GM21390 (cell line): Measurements from ENCODE around the gene RHOC.
"Not testable (repeated sequence)": the region's sequence is repeated elsewhere in the genome, so short reads cannot be mapped to it uniquely, and the experiment has no call there.

ENCODE experiments used
- ATAC-seq: cut with Tn5 transposase; IDR thresholded peaks from one replicate; pipeline ENCODE4 v1.9.1; 2021; ENCODE audit not compliant: unreplicated experiment

Gene RHOC

DNA sequence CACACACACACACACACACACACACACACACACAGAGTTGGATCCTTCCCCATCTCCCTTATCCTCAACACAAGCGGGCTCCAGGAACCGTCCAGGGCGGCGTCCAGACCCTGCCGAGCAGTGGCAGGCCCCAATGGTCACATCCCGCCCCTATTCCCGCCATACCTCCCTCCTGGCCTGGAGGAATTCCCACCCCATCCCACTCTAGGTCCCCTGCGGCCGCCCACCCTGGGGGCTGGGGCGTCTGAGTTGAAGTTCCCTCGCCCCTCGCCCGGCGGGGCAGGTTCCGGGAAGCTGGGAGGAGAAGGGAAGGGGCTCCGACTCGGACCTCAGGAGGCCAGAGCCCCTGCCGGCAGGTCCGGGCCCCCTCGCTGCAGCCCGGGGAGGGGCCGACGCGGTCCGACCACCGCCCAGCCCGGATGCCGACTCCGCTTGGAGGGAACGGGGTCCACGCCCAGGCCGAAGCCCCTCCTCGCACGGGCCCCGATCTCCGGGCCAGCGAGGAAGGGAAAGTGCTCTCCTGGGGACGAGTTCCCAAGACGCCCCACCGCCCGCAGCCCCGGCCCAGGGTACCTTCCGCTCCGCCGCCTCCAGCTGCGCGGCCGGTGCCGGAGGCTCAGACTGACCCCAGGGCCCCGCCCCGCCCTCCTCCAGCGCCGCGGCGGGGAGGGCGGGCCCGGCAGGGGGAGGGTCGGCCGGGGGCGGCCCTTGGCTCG, at the start of gene RHOC:
RHOC (minus strand) TSS at position 623 of the 716 bp plus-strand sequence. CDS start 3,328 bp downstream, outside the sequence.
- ATAC-seq, result peak; percentile 67

DNA sequence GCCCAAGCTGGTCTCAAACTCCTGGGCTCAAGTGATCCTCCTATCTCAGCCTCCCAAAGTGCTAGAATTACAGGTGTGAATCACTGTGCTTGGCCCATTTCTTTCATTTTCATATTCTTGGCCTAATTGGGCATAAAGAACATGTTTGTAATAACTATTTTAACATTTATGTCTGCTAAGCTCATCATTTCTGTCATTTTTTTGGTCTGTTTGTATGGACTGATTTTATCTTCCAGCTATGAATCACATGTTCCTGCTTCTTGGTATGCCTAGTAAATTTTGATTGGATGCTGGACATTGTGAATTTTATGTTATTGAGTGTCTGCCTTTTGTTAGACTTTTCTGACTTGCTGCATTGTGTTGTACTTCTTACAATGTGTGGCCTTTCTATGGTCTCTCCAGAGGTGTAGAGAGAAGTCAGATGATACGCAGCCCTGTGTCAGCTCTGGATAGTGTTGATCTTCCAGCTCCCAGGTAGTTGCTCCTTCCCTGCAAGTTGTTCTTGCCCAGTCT, 47.2 kb upstream of the RHOC start:
- no peak for ATAC-seq

DNA sequence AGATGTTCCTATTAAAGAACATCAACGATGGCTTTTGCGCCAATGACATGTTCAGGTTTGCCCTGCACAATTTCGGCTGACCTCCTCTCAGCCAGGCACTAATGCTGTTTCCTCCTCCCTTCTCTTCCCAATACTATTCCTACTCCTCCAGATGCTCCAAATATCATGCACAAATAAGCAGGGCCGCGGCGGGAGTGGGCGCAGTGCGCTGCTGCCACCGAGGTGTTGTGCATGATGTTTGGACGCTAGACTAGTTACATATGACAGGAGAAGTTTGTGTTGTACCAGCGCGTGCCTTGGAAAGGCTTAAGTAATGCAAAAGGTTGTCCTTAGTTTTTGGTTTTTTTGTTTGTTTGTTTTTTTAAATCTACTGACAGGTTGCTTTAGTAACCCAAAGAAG, 41.5 kb upstream of the RHOC start:
- no peak for ATAC-seq

DNA sequence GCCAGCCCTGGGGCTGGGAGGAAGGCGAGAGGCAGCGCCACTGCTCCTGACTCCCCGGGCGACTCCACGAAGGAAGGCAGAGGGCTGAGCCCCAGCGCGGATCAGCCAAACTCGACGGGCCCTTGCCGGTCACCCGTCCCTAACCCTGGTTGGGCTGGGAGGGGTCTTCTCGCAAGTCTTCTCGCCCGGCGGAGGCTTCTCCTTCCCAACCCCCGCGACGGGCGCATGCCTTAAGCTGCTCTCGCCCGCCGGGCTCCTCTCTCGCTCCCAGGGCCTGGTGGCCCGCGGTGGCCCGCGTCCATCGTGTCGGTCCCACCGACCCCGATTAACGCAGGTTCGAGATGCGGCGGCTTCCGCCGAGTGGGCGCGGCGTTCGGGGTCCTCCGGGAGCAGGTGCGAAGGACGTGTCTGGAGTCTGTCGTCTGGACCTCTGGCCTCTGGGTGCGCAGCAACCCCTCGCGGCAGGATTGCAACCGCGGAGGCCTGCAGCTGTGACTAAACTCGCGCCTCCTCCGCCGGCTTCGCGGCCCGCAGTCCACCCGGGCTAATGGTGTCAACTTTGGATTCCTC, 37.2 kb upstream of the RHOC start:
- no peak for ATAC-seq

DNA sequence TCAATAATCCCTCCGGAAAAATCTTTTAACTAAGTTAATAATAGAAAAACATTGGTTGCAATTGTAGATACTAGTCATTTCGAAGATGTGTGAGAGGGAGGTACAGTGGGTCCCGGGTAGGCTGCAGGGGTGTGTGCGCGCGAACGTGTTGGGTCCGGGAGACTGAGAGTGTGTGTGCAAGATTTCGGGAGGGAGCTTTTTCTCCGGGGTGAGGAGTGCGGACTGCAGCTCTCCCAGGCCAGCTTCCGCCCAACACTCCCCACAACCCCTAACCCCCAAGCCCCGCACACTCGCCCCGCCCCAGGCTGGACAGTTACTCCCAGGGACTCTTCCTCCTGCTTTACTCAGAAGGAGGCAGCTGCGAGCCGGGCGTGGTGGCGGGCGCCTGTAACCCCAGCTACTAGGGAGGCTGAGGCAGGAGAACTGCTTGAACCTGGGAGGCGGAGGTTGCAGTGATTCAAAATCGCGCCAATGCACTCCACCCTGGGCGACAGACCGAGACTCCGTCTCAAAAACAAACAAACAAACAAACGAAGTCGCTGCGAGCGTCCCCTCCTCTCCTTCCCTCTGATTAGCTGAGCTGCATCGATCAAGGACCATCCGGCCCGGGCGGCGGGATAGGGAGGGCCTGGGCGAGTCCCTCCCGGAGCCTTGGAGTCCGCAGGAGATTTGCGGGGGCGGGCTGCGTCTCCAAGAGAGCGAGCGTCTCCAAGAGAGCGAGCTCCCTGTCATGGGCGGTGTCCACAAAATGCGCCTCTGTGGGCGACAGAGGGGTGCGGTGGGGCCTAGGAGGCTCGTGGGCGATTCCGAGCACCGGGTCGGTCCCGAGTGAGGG, 36.5 kb upstream of the RHOC start:
- no peak for ATAC-seq

DNA sequence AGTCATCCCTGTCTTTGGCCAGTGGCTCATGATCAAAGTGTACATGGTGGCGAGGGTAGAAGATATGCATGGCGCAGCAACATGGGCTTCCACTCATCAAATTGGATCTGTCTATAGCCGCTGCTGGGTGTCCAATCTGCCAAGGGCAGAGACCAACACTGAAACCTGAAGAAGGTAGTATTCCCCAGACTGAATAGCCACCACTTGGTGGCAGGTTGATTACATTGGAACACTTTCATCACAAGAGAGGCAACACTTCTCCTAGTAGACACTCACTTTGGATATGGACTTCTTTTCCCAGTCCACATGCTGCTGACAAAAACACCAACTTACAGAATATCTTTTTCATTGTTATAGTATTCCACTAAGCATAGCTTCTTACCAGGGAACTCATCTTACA, 30.6 kb upstream of the RHOC start:
- ATAC-seq, result no peak

DNA sequence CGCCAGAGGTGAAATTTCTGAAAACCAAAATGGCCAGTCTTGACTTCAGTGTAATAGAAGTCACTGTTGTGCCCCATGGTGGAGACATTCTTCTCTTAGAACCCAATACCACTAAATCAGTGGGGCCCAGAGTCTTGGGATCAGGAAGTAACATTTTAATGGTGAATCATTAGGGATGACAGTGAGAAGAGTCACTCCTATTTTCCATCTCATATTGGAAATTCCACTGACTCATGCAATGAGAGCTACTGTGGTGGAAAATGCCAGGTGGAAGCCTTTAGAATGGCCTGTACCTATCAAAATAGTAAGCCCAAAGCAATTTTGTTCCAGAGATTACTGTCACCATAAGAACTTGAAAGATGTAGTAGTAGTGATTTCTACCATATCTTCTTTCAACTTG, 28.8 kb upstream of the RHOC start:
- ATAC-seq, result no peak

DNA sequence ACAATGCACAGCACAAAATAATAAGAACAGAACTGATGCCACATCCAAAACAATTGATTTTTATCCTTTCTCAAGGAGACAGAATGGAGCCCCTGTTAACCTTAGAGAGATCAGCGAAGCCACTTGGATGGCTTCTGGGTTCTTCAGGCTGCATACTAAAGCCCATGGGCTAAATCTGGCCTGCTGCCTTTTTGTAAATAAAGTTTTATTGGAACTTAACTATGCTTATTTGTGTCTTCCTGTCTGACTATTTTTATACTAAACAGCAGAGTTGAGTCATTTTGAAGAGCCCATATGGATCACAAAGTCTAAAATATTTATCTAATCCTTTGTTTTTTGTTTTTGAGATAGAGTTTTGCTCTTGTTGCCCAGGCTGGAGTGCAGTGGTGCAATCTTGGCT, 24.5 kb upstream of the RHOC start:
- ATAC-seq, result no peak

DNA sequence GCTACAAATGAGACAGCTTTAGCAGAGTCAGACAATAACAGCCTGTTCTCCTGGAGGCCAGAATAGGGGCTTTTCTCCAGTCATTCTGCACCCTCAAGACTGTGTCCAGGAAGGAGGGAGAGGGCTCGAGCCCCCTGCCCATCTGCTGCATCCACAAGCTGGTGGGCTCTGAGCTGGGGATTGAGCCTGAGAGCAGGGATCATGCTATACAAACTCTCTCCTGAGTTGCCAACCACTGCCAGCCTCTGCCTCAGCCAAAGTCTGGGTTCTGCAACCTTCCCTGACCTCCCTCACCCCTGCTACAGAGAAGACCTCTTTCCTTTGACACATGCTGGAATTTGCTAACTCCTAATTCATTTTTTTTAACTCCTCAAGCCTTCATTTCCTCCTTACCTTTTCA, 23.0 kb upstream of the RHOC start:
- no peak for ATAC-seq

DNA sequence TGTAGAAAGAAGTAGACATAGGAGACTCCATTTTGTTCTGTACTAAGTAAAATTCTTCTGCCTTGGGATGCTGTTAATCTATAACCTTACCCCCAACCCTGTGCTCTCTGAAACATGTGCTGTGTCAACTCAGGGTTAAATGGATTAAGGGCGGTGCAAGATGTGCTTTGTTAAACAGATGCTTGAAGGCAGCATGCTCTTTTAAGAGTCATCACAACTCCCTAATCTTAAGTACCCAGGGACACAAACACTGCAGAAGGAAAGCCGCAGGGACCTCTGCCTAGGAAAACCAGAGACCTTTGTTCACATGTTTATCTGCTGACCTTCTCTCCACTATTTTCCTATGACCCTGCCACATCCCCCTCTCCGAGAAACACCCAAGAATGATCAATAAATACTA, 22.1 kb upstream of the RHOC start:
- not testable (repeated sequence) for ATAC-seq

DNA sequence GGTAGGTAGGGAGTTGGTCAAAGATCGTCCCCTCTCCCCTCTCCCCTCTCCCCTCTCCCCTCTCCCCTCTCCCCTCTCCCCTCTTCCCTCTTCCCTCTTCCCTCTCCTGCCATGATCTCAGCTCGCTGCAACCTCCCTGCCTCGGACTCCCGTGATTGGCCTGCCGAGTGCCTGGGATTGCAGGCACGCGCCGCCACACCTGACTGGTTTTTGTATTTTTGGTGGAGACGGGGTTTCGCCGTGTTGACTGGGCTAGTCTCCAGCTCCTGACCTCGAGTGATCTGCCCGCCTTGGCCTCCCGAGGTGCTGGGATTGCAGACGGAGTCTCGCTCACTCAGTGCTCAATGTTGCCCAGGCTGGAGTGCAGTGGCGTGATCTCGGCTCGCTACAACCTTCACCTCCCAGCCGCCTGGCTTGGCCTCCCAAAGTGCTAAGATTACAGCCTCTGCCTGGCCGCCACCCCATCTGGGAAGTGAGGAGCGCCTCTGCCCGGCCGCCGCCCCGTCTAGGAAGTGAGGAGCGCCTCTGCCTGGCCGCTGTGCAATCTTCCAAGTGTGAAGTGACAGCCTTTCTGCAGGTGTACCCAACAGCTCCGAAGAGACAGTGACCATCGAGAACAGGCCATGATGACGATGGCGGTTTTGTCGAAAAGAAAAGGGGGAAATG, 21.5 kb upstream of the RHOC start:
- ATAC-seq, result not testable (repeated sequence)

DNA sequence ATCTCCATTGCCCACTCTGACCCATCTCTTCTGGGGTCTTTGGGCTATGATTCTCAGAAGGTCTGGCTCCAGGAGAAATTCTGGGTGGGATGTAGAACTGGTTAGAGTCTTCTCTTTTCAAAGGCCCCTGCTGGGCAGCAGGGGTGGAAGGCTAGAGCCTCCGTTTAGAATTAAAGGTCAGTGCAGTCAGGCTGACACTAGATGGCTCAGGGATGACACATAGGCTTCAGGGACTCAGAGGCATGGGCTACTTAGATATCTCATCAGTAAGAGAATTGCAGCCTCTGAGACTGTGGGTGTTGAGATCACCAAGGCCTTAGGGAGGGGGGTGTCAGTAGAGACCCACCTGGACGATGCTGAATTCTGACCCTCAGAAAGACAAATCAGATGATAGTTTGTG, 20.8 kb upstream of the RHOC start:
- ATAC-seq, result no peak

DNA sequence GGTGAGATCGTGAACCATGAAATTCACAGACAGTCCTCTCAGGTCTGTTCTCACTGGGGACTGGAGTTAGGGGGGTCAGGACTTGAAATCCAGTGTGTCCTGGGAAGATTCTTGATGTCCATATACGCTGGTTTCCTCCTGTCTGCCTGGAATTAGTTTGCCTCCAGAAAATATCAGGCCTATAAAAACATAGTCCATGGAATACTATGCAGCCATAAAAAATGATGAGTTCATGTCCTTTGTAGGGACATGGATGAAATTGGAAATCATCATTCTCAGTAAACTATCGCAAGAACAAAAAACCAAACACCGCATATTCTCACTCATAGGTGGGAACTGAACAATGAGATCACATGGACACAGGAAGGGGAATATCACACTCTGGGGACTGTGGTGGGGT, 17.3 kb upstream of the RHOC start:
- not testable (repeated sequence) for ATAC-seq

DNA sequence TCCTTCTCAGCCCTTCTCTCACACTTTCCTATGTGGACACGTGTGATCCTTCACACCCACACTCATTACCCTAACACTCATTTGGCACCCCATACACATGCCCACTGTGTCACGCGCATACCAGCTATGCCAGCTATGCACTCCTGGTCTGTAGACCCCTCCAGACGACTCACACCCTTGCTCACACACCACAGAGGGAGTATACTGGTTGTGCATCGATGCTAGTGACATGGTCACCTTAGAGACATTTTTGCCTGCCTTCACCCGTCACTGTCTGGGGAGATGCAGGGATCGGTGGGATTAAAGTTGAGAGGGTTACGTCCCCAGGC, 16.5 kb upstream of the RHOC start:
- no peak for ATAC-seq

DNA sequence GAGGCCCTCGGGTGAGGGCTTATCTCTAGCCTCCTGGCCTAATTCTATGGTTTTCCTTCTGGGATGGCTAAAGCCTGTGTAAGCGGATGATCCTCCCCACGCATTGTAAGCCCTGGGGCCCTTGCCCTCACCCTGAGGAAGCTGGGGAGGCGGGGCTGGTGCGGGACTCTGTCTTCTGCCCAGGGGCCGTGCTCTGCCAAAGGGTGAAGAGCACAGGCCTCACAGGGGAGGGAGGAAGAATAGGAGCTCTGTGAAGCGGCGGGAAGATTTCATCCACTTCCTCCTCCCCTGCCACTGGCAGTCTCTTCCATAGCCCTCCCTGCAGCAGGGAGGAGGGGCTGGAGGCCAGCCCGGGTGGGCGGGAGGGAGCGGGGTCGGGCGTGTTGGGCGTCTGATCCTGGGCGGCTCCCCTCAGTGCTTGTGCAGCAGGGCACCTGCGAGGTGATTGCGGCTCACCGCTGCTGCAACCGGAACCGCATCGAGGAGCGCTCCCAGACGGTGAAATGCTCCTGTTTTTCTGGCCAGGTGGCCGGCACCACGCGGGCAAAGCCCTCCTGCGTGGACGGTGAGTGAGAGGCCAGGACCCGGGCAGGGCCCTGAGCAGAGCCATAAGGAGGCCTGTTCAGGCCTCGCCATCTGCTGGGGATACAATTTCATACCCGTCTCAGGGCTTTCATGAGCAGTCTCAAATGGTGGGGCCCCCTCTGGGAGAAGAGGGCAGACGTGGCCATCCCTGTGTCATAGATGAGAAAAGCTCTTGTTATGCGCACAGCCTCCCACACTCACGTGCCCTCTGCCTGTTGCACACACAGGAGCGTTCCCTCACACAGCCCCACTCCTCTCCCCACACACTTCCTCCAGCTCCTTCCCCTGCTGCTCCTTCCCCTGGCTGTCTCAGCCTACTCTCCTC, 15.9 kb upstream of the RHOC start:
- ATAC-seq, result no peak

DNA sequence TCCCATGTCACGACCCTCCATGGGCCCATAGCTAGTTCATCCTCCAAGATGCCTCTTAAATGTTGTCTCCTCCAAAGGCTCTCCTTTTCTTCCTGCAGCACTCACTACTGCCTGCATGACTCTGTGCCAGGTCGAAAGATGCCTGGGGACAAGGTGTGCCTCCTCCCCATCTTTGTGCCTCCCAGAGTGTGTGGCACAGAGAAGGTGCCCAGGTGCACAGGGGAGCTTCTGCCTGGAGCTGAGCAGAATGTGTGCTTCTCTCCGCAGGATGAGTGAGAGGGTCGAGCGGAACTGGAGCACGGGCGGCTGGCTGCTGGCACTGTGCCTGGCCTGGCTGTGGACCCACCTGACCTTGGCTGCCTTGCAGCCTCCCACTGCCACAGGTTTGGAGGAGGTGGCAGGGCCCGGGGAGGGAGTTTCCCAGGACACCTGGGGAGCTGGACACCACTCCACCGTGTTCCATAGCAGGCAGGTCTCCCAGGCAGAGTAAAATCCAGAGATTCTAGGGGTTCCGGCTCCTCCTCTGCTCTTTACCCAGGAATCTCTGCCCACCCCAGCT, 15.1 kb upstream of the RHOC start:
- no peak for ATAC-seq

DNA sequence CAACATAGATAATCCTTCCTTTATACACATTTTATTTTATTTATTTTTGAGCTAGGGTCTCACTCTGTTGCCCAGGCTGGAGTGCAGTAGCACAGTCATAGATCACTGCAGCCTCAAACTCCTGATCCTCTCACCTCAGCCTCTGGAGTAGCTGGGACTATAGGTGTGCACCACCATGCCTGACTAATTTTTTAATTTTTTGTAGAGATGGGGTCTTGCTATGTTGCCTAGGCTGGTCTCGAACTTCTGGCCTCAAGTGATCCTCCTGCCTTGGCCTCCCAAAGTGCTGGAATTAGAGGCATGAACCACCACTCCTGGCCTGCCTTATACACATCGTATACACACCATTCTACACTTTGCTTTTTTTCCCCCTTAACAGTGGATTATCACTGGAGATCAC, 14.4 kb upstream of the RHOC start:
- ATAC-seq, result not testable (repeated sequence)

DNA sequence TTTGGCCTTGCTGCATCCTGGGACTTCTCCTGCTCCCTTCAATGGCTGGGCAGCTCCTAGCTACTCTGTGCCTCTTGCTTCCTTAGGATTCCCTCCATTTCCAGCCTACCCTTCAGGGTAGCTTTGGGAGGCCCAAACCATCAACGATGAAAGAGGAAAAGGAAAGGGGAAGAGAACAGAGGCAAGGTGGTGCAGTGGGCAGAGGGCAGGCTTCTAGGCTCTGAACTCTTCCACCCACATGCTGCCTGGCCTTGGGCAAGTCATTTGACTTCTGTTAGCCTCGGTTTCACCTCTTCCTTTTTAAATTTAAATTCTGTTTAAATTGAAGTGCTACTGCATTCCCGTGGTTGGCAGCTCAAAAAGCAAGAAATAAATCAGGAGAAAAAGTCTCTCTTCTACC, 13.9 kb upstream of the RHOC start:
- no peak for ATAC-seq

DNA sequence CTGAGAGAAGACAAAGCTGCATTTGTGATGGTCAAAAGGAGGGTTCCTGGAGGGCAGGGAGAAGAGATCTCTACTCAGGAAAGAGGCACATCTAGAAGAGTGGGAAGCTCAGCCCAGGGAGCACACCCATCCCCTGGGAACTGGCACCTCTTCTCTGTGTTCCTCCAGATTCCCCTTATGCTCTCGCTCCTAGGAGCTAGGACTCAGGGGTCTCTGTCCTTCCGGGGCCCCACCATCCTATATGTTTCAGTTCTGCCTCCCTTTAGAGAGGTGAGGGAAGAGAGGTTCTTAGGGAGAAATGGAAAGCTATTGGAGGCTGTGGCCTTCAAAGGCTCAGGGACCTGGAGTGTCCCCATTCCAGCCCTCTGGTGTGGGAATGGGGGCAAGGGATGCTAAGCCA, 12.8 kb upstream of the RHOC start:
- no peak for ATAC-seq
